ENCODE measurements around the gene ARRB1. TPM values are rescaled to one million over a fixed set of nuclear protein-coding genes. Genes with fewer than 3 reads are reported as not detected.
"Not testable (repeated sequence)": the region's sequence is repeated elsewhere in the genome, so short reads cannot be mapped to it uniquely, and the experiment has no call there.

Gene ARRB1
- total RNA-seq, 4 donors from 2014 or later, result 23.1 to 61.8 (median 44.8) TPM

DNA sequence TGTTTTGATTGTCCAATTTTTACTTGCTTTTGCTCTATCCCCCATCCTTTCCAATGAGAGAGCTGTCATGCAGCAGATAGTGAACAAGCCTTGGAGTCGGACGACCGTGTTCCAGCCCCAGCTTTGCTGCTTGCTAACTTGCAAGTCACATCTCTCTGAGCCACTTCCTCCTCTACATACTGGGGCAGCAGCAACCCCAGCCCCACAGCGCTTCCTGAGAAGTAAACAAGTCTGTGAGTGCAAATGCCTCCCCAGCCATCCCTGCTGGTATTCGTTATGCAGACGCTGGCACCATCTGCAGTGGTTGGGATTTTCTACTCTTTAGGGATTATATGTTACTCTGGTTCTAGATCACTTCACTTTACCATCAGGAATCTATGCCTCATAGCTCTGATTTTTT, 75.9 kb downstream of the ARRB1 start:
- TF ChIP-seq POLR2A (IDR thresholded peaks at IDR 0.05) (no peak), CTCF (IDR thresholded peaks at IDR 0.05) (no peak)
- Histone ChIP-seq H3K4me1 (peaks cover 0 to 4% of the 10 kb centered on the region in 2 donors), H3K4me3 (no peak overlapping the region), H3K27me3 (no peaks in the 10 kb centered on the region), H3K27ac (no peak overlapping the region), H3K9me3 (no peaks in the 10 kb centered on the region), H3K36me3 (no peaks in the 10 kb centered on the region)
- no peak for DNase-seq
- intact Hi-C loops (cut with DNase I; ENCODE audit: low total_unique reads), result no loop called here

DNA sequence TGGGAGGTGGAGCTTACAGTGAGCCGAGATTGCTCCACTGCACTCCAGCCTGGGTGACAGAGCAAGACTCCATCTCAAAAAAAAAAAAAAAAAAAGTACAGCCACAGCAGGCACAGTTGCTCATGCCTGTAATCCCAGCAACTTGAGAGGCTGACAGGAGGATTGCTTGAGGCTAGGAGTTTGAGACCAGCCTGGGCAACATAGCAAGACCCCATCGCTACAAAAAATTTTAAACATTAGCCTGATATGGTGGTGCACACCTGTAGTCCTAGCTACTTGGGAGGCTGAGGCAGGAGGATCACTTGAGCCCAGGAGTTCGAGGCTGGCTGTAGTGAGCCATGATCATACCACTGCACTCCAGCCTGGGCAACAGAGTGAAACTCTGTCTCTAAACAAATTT, 76.7 kb downstream of the ARRB1 start:
- intact Hi-C loops (cut with DNase I; ENCODE audit: low total_unique reads); DNase-seq; H3K4me1 ChIP-seq; H3K27ac ChIP-seq; H3K4me3 ChIP-seq; H3K27me3 ChIP-seq; H3K9me3 ChIP-seq; H3K36me3 ChIP-seq: not testable (repeated sequence)

DNA sequence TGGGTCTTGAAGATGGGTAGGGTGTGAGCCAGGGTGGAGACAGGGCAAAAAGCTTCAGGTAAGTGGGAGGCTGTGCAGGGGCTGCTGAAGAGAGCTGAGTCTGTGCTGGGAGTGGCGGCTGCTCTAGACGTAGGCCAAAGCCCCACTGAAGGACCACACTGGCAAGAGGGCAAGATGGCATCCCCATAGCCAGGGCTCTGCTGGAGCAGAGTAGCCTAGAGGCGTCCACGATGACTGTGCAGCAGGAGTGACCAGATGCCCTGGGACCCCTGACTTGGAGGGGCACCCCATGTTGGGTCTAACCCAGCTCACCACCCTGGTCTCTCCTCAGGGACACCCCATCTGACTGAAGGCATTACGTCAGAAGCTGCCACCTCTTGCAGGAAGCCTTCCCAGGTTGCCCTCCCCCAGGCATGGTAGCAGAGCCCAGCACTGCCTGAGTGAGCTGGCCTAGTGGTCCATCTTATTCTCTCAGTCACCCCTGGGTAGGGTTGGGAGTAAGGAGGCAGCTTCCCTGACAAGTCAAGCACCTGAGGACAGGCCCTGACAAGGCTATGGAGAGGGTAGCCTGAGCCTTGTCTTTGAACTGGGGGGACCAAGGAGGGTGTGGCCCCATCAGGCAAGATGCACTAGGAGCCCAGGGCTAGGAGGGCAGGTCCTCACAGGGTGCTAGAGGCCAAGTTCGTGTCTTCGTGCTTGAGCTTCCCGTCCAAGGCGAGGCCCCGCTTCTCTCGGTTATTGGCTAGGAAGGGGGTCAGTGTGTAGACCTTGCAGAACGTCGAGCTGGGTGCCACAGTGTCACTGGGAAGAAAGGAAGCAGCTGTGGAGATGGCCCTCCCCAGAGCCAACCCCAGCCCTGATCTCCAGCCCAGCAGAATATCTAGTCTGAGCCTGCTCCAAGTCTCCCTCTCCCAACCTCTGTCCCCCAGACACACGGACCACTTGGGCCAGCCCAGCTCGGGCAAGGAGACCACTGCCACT, 77.8 kb downstream of the ARRB1 start:
- TF ChIP-seq CTCF (IDR thresholded peaks at IDR 0.05) (no peak), POLR2A (IDR thresholded peaks at IDR 0.05) (no peak)
- Histone ChIP-seq H3K9me3 (no peaks in the 10 kb centered on the region), H3K27ac (no peak overlapping the region), H3K4me1 (no peaks in the 10 kb centered on the region), H3K27me3 (no peaks in the 10 kb centered on the region), H3K4me3 (no peak overlapping the region), H3K36me3 (no peaks in the 10 kb centered on the region)
- intact Hi-C loops (cut with DNase I; ENCODE audit: low total_unique reads), result no loop called here
- peak; percentile 8 to 11 for DNase-seq

DNA sequence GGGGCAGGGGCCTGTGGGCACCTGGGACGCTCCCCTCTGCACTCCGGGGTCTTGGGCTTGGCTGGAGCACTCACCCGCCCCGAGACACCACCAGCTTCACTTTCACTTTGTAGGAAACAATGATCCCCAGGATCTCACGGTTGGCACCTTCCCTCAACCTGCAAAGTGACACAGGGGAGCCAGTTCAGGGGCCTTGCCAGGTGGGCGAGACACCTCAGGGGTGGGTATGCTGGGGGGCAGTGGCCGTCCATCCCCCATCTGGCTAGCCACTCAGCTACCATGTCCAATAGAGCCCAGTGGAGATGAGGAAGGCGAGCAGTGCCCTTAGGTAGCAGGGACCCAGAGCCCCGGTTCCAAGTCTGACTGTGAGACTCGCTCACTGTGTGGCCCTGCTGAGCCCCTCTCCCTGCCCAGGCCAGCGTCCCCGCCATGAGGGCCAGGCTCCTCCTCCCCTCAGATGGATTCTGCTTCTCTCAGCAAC, 78.6 kb downstream of the ARRB1 start:
- Histone ChIP-seq H3K4me1 (no peaks in the 10 kb centered on the region), H3K36me3 (no peaks in the 10 kb centered on the region), H3K4me3 (no peak overlapping the region), H3K9me3 (no peaks in the 10 kb centered on the region), H3K27ac (no peak overlapping the region), H3K27me3 (no peaks in the 10 kb centered on the region)
- no peak for TF ChIP-seq CTCF (IDR thresholded peaks at IDR 0.05)
- TF ChIP-seq POLR2A (IDR thresholded peaks at IDR 0.05), result no peak
- intact Hi-C loops (cut with DNase I; ENCODE audit: low total_unique reads), result no loop called here
- peak in 1 of 2 donors; percentile 9 for DNase-seq

- Histone ChIP-seq H3K27ac (no peak overlapping the region), H3K36me3 (no peaks in the 10 kb centered on the region), H3K4me1 (no peaks in the 10 kb centered on the region), H3K4me3 (no peak overlapping the region), H3K27me3 (no peaks in the 10 kb centered on the region), H3K9me3 (no peaks in the 10 kb centered on the region)
- peak in 1 of 2 donors; percentile 8 for DNase-seq
- intact Hi-C loops (cut with DNase I; ENCODE audit: low total_unique reads), result no loop called here
- TF ChIP-seq CTCF (IDR thresholded peaks at IDR 0.05) (no peak), POLR2A (IDR thresholded peaks at IDR 0.05) (no peak)
Observed at GRCh38 chr11:75272391-75272790, 79.1 kb downstream of the ARRB1 start.
